Colon (tissue), 2 donors: ENCODE results near the gene SESTD1.

ENCODE experiments used
- FAIRE-seq: peaks from 2 replicates; lab custom pipeline; 2012; peaks lifted over from hg19 to GRCh38; lab: Jason Lieb, UNC
- donor health status: control.
- donor health status: control.

Gene SESTD1

DNA sequence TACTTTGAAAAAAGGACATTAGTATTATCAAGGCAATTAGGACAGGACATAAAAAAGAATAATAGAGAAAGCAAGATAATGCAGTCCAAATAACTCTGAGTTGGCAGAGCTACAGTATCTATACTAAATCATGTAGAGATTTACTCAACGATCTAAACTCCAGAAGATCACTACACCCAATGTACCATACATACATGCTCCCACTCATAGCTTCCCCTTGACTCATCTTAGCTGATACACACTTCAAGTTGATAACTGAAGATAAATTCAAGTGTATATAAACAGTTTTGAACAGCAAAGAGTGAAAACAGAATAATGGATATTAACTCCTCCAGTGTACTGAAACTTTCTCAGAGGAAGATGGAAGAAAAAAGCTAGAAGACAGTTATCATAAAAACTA, 78.5 kb downstream of the SESTD1 start:
- FAIRE-seq, result no peak

DNA sequence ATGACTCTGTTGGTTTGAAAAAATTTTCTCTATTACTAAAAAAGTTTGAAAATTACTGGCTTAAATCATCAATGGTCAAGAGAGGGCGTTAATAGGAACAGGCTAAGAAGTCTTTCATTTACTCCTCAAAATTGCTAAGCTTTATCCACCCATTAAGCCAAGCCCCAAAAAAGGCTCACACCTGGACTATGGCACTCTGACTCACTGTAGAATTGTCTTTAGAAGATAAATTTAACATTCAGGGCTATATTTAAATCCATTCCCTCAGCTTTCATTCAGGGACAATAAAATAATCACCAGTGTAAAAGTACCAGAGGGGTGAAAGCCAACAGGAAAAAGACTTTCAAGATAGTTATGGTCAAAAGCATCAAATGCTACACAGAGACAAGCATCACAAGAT, 80.0 kb downstream of the SESTD1 start:
- FAIRE-seq, result no peak

DNA sequence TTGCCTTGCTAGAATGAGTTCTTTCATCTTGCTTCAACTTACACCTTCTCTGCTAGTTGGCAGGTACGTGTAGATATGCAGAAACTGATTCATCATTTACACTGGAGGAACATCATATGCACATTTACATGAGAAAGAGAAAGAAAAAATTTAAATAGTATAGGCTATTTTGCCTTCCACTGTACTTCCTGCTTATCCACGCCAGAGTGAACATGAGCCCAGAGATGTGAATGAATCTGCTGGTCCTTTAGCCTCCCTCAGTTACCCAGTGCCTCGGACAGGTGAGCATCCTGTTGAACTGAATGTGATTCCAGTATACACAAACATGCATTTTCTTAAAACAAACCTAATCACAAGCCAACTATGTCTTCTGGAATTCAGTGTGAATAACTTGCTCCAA, 83.6 kb downstream of the SESTD1 start:
- FAIRE-seq, result no peak

DNA sequence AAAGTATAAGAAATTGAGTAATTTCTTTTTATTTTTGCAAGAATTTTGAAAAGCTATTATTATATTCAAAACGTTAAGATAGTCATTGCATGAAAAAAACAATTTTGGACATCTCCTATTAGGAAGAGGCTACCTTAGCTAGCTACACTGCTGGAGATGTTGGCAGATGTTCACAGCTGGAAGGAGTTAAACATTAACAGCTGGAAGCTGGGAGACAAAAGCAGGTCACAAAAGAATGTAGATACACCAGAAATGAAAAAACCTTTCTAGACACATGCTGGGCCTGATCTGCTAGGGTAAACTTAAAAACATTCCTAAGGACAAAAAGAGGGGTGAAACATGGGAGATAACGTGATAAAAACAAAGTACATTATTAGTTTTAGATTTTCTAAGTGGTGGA, 84.4 kb downstream of the SESTD1 start:
- FAIRE-seq, result no peak

DNA sequence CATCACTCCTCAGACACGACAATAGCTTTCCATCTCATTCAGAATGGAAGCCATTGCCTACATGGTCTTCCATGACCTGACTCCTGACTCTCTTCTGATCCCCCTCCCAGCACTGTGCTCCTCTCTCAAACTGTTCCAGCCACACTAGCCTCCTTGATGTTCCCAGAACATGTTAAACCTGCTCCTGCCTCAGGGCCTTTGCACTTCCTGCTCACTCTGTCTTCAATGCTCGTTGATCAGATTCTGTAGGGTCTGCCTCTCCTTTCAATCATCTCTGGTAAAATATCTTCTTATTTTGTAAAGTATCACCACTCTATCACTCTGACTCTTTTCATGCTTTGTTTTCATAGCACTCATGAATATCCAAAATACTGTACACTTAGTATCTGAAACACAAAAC, 84.9 kb downstream of the SESTD1 start:
- no peak for FAIRE-seq

DNA sequence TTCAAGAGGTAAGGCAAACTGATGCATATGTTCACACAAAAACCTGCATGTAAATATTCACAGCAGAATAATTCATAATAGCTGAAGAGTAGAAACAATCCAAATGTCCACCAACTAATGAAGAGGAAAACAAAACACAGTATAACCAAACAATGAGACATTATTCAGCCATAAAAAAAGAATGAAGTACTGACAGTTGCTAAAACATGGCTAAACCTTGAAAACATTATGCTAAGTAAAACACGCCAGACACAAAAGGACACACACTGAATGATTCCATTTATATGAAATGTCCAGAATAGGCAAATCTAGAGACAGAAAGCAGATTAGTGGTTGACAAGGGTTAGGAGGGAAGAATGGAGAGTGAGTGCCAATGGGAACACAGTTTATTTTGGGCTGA, 86.9 kb downstream of the SESTD1 start:
- FAIRE-seq, result no peak

DNA sequence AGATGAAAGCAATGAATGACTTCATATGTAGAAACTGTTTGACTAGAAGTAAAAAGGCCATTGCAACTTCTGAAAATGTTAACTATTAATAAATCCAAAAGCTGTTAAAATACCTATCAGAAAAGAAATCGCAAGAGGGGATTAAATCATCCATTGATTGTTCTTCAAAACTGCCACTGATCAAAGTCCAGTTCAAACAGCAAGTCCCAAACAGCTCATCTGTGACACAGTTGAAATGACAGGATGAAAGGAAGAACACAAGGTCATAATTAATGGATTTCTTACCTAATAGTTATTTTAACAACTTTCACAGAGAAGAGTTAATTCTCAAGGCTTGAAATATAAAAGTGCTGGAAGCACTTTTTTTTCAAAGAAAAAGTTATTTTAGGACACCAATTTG, 90.4 kb downstream of the SESTD1 start:
- no peak for FAIRE-seq

DNA sequence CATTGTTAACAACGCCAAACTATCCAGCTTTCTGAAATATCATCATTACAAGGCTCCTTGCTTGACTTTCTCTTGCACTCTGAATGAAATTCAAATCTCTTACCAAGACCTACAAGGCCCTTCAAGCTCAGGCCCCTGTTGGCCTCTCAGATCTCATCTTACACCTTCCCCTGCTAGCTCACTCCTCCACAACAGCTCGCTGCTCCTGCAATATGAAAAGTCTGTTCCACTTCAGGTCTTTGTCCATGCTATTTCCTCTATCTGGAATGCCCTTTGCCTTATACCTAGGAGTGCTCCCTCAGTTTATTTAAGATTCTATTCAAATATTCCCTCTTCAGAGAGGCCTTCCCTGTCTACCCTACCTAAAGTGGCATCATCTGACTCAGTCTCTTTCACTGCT, 91.7 kb downstream of the SESTD1 start:
- no peak for FAIRE-seq

DNA sequence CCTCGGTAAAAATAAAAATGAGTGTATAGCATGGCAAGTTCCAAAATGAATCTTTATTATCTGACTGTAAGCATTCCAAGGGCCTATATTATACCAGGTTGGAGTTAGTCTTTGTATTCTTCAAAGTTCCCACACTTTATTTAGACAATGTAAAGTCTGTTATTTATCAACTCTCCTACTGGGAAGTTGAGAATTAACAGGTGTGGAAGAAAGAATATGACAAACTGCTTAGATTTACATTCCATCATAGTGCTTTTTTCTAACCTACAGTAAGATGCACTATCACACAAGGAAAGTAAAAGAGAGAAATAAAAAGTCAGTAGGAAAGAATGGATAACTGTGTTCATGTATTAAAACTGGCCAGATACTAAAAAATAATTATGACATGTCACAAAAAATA, 93.3 kb downstream of the SESTD1 start:
- no peak for FAIRE-seq

DNA sequence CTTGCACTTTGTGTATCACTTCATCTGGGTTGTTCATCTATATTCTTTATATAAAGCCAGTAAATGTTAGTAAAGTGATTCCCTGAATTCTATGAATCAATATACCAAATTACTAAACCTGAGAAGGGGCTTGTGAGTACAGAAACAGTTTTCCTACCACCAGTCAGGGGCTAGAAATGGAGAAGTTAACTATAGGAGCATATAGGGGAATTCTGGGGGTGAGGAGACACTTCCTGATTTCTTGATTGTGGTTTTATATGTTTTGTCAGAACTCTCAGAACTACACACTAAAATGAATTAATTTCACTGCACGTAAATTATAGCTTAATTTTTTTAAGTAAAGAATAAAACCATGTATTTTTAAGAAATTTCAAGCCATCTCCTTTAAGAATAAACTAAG, 93.7 kb downstream of the SESTD1 start:
- FAIRE-seq, result no peak

DNA sequence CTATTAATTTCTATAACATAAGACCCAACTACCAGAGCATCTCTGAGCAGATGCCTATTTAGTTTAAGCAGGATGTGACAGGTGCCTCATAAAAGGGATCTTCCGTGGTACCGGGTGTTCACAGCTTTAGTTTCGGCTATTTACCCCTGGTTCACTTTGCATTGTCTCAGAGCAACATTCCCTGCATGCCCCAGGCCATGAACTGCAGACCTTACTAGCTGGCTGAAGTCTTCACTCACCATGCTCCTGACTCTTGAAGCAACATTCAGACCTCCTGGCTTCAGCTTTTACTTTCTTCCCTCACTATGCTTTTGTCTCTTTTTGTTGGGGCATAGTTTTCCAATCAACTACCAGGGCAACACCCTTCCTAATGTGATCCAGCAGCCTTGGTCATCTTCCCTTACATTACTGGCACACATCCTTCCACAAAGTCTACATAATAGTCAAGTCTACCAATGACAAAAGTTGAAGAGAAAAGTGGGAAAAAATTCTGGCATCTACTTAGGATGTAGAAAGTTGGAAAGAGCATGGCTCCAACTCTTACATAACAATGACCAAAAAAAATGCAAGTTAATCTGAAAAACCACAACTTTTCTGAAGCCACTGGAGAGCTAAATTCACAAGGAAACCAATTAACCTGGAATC, 99.2 kb downstream of the SESTD1 start:
- FAIRE-seq, result no peak

DNA sequence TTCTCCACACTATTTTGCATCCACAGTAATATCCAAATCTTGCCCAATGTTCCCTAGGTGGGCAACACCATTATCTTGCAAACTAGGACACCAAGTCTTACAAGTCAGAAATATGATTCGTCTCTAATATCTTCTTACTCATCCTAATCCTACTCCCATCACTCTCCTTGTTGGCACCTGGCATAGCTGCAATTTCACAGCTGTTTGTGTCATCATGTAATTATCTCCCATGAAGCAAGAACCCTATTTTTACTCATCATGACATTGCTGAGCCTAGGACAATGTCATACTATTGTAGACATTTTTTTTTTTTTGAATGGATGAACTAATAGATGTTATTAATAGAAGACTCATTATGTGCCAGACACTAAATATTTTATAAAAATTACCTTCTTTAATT, 123.4 kb downstream of the SESTD1 start:
- FAIRE-seq, result no peak

DNA sequence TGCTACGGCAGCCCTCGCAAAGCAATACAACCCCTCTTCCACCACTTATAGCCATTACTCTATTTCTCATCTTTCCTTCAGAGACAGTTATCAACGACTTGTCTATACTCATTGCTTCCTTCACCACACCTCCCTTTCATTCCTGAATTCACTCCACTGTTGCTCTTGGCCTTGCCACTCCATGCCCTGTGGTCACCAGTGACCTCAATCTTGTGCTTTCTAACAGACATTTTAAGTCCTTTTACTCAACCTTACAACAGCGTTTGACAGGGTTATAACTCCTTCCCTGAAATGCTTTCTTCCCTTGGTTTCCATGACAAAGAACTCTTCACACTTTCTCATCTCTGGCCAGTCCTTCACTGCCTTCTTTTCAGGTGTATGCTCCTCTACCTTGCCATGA, 124.1 kb downstream of the SESTD1 start:
- FAIRE-seq, result no peak

DNA sequence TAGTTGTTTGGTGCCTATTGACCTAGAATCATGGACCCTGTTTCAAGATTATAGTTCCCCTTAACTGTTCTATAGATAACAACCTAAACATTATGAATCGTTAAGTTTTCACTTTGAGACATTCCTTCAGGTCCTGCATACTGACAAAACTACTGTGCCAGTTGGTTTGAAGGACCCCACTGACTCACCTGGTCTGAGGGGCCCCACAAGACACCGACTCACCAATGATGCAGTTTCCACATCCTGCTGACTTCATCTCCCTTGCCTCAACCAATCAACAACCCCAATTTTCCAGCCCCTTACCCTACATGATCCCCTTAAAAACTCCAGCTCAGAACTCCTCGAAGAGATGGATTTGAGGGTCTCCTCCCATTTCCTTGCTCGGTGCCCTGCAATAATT, 125.1 kb downstream of the SESTD1 start:
- FAIRE-seq, result no peak

DNA sequence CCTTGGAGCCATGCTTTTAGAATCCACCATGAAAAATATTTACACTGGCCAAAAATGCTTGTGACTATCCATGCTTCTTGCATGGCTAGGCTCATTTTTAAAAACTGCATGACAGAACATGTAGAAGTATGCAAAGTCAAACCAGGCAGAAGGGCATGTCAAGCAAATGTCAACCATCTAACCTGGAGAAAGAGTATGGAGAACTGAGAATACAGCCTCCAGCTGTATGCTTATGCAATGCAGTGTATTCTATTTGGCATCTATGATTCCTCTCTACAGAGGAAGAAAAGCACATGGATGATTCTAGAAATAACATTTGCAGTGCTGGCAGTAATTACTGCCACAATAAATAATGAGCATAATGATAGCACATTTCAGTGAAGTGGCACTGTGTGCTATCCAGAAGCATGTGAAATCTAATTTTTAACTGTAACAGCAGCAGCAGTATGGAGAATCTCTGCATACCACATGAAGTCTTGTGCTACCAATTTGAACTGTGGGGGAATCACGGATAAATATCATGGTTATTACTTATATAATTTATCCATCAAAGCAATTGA, 127.4 kb downstream of the SESTD1 start:
- FAIRE-seq, result no peak

DNA sequence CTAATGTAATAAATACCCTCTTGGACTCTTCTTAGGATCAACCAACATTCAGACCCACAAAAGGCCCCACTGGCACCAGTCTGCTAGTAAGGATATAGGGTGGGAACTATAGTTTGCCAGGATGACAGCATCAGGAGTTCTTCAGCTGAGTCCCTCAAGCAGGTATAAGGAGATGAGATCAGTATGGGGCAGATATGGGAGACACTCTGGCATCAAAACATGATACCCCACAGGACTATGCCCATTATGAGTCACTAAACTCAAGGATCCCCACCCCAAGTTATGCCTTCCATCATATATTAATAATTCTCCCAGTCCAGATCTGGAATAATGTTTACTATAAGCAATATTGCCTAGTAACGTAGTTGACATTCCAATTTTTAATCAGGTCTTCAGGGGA, 131.6 kb downstream of the SESTD1 start:
- no peak for FAIRE-seq

DNA sequence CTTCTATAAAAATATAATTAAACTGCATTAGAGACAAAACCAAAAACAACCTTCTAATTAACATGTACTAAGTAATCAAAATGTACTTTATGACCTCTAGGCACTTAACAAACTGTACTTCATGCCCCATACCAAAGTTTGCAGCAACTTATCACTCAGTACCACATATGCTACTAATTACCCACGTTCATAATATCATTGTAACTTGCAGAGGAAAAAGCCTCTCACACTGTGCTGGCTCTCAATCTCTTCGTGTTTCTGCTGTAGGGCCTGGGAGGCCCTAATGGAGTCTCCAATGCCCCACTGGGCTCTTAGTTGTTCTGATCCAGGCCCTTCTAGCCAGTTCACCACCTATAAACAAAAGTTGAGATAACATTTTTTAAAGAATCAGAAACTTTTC, 132.6 kb downstream of the SESTD1 start:
- no peak for FAIRE-seq

DNA sequence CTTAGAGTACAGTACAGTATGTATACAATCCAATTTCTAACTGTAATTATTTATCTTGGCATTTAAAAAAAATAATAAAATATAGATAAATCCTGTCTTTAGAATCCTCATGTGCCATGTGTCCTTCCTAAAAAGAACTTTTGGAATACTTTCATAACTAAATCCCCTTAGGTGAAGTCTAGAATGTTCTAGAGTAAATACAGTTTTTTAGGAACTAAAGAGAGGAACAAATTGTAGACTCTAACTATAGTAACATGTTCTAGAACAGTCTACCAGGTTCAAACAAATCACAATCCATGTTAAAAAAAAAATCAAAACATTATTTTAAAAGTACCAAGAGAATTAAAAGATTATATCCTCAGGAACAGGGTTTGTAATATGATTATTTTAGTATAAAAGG, 134.1 kb downstream of the SESTD1 start:
- peak; percentile 66 for FAIRE-seq

DNA sequence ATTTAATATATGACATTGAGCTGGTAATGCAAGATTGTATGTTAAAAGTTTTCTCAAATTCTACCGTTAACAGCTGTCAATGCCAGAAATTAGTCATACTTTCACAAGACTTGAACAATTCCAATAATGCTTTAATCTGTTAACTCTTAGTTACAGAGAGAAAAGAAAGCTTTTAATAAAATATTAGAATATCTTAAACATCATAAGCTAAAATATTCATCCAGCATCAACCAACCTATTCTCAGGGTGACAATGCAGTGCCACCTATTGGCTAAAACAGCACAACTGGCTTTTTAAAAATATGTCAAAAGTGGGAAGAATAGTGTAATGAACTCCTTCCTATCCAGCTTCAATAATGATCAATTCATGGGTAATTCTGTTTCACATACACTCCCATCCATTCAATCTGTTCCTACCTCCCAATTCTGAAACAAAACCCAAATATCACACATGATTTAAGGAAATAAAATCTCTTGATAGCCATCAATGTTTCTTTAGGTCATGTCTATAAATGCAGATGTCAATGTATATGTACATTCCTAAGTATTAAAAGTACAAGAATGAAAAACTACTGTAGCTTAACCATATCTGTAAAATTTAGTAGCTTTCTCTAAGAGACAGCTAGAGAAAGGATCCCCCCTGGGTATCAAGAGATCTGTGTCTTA, 134.9 kb downstream of the SESTD1 start:
- no peak for FAIRE-seq

DNA sequence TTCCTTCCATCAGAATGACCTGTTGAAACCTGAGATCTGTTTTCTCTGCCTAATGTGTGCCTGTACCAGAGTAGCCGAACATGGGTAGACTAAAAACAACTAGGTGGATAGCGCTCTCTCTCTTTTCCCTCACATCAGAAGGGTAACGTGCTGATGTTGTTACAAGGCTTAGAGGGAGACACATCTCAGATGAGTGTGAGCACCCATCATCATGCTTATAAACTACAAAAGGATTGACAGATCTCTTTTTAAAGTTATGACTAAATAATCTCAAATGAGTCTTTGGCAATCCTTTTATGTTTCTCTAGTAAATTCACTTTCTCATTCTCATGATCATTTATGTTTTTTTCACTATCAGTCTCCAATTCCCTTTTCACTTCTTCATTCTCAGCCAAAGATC, 139.2 kb downstream of the SESTD1 start:
- no peak for FAIRE-seq

DNA sequence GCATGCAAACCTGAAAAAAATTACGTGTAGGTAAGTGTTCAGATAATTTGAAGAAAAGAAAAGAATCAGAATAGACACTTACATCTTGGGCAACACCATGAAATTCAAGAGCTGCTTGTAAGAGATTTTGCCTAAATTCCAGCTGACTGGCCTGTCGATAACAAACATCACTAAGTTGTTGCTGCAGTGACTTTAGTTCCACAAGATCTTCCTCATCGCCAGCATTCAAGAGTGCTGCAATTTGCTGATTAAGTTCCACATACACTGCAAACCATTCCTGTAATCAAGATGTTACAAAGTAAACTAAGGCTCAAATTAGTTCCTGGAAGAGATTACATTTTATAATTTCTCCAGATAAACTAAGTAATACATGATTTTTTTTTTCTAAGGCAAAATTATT, 140.3 kb downstream of the SESTD1 start:
- FAIRE-seq, result no peak

DNA sequence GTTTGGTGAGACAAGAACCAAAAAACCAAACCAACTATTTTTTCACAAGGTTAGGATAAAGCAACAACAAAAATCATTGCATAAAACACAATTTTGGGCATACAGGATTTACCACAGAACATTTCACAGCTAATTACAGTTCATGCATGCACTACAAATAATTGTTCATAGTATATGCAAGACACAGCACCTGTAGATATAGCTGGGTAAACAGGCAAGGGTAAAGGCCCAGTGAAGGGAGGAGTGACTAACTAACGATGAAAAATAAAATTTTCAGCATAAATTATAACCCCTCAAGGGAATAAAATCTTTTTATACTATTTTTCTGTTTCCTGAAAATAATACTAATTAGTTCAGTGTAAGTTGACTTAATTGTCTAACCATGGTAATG, 141.4 kb downstream of the SESTD1 start:
- no peak for FAIRE-seq

DNA sequence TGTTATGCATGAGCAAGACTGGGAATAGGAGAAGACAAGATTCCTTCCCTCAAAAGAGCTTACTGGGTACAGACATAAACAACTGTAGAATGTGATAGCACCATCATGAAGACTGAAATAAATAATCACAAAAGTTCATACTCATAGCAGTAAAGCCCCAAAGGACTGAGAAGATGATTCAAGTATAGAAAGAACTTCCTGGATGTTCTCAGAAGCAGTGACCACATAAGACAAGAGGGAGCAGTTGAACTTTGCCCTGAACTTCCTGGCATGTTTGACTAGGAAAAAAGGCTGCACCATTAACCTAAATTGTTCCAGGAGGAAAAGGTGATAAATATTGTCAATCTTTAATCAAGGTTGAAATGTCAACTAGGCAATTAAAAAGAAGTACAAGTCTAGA, 156.9 kb downstream of the SESTD1 start:
- FAIRE-seq, result no peak
